Thyroid gland (tissue), 4 donors: ENCODE data around the gene MAP2K2.

Experiments
- POLR2A ChIP-seq, 2 donors: fragments of 450-650 bp; IDR thresholded peaks; one replicate each; pipeline ENCODE4 v1.6.1; 2017; ENCODE audit warnings: antibody characterized with exemption in 2 of 2, mild to moderate bottlenecking in 2 of 2, moderate library complexity in 1 of 2
- TF ChIP-seq, protein P1 (sequence below), 6 experiments: fragments of 200-600 bp in 3 of 6; fragments of 450-650 bp in 3 of 6; sonication (generic) in 3 of 6; IDR thresholded peaks; one replicate each; pipeline ENCODE4 v1.5.1; 2016 to 2019; ENCODE audit warnings: antibody characterized with exemption in 6 of 6, mild to moderate bottlenecking in 2 of 6, inconsistent platforms in 1 of 6, moderate library complexity in 1 of 6

DNA sequence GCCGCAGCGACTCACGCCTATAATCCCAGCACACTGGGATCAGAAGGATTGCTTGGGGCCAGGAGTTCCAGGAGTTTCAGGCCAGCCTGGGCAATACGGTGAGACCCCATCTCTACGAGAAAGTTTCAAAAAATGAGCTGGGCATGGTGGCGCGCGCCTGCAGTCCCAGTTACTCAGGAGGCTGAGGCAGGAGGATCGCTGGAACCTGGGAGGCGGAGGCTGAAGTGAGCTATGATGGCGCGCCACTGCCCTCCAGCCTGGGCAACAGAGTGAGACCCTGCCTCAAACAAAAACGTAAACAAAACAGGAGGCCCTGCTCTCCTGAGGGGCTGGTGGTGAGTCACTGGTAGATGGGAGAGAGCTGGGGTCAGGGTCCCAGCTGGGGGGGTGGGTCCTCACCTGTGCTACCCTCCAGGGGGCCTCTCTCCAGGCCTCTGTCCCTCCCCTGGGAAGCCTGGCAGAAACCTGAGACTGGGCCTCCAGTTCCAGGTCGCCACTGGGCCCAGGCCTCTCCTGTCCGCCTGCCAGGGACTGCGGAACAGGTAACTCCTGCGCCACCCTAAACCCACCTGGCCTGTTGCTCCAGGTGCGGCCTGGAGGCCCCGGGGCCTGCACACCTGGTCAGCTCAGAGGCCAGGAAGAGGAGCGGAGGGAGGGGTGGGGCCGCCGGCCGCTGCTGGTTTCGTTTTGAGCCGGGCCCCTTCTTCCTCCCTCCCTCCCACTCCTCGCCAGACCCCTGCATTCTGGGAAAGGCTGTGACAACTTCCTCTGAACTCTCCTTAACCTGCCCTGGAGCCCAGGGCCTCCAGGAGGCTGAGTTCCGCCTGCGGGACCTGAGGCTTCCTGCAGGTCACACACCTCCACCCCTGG, 40.0 kb downstream of the MAP2K2 start:
- TF ChIP-seq, protein P1, sequence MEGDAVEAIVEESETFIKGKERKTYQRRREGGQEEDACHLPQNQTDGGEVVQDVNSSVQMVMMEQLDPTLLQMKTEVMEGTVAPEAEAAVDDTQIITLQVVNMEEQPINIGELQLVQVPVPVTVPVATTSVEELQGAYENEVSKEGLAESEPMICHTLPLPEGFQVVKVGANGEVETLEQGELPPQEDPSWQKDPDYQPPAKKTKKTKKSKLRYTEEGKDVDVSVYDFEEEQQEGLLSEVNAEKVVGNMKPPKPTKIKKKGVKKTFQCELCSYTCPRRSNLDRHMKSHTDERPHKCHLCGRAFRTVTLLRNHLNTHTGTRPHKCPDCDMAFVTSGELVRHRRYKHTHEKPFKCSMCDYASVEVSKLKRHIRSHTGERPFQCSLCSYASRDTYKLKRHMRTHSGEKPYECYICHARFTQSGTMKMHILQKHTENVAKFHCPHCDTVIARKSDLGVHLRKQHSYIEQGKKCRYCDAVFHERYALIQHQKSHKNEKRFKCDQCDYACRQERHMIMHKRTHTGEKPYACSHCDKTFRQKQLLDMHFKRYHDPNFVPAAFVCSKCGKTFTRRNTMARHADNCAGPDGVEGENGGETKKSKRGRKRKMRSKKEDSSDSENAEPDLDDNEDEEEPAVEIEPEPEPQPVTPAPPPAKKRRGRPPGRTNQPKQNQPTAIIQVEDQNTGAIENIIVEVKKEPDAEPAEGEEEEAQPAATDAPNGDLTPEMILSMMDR (IDR thresholded peaks at IDR 0.05) = no peak
- TF ChIP-seq POLR2A (IDR thresholded peaks at IDR 0.05) = no peak
